ENCODE data around the gene LPAR2.
"Not testable (repeated sequence)": the region's sequence is repeated elsewhere in the genome, so short reads cannot be mapped to it uniquely, and the experiment has no call there.

The LPAR2 gene

GRCh38 chr19:19627621-19628500, at the start of gene LPAR2:
Gene LPAR2, minus strand, starts transcription at chr19:19628220. Its CDS starts 945 bp downstream, at chr19:19627275.
- no peak for DNase-seq

- DNase-seq = no peak
These were observed 49.6 kb upstream of the LPAR2 start for GRCh38 chr19:19677579-19677978.

GRCh38 chr19:19674315-19674714, 46.3 kb upstream of the LPAR2 start:
- no peak for DNase-seq

GRCh38 chr19:19672816-19673215, 44.8 kb upstream of the LPAR2 start:
- DNase-seq = no peak

- no peak for DNase-seq
These were observed 42.1 kb upstream of the LPAR2 start for GRCh38 chr19:19670070-19670551.

- peak; percentile 81 for DNase-seq
These were observed 40.4 kb upstream of the LPAR2 start, which contains the start of gene ZNF101 for GRCh38 chr19:19668230-19669012. Gene ZNF101, plus strand, starts transcription at chr19:19668839. Its CDS starts 125 bp downstream, at chr19:19668964.

GRCh38 chr19:19665420-19665948, 37.5 kb upstream of the LPAR2 start:
- DNase-seq = not testable (repeated sequence)

- peak; percentile 98 for DNase-seq
These were observed 35.5 kb upstream of the LPAR2 start, which contains the start of gene ATP13A1 for GRCh38 chr19:19663256-19664120. Gene ATP13A1, minus strand, starts transcription at chr19:19663676. Its CDS starts 10 bp downstream, at chr19:19663666.

- no peak for DNase-seq
These were observed 34.8 kb upstream of the LPAR2 start for GRCh38 chr19:19662871-19663255.

- DNase-seq = no peak
These were observed 34.3 kb upstream of the LPAR2 start for GRCh38 chr19:19662344-19662743.

- no peak for DNase-seq
These were observed 33.7 kb upstream of the LPAR2 start for GRCh38 chr19:19661675-19662251.

GRCh38 chr19:19661141-19661674, 33.2 kb upstream of the LPAR2 start:
- no peak for DNase-seq

- DNase-seq = no peak
These were observed 31.7 kb upstream of the LPAR2 start for GRCh38 chr19:19659646-19660245.

GRCh38 chr19:19657397-19657783, 29.4 kb upstream of the LPAR2 start:
- no peak for DNase-seq

GRCh38 chr19:19656451-19657396, 28.7 kb upstream of the LPAR2 start:
- no peak for DNase-seq

- no peak for DNase-seq
These were observed 27.8 kb upstream of the LPAR2 start for GRCh38 chr19:19655641-19656343.

GRCh38 chr19:19655051-19655594, 27.1 kb upstream of the LPAR2 start:
- DNase-seq = no peak

GRCh38 chr19:19654441-19654840, 26.4 kb upstream of the LPAR2 start:
- DNase-seq = no peak

GRCh38 chr19:19653597-19654147, 25.7 kb upstream of the LPAR2 start:
- no peak for DNase-seq
